Measurements from ENCODE around the gene DPP7. TPM values are rescaled to one million over a fixed set of nuclear protein-coding genes. Genes with fewer than 3 reads are reported as not detected.
"Not testable (repeated sequence)": the region's sequence is repeated elsewhere in the genome, so short reads cannot be mapped to it uniquely, and the experiment has no call there.

The DPP7 gene
- total RNA-seq, 4 donors from 2014 or later, result 123 to 144 (median 138) TPM

- TF ChIP-seq CTCF (IDR thresholded peaks at IDR 0.05) (no peak), POLR2A (IDR thresholded peaks at IDR 0.05) (no peak)
- 35 to 43% methylated on average over 25 to 37 of the region's 37 CpGs for WGBS, 2 donors
- H3K4me3 ChIP-seq (ENCODE audit: low read depth, poor library complexity, severe bottlenecking), result no peak overlapping the region
- intact Hi-C loops (cut with DNase I; ENCODE audit: low total_unique reads), result no loop called here
- DNase-seq (ENCODE audit: low spot score in 2 of 2), result no peak
These were observed 25.1 kb upstream of the DPP7 start for GRCh38 chr9:137139468-137140150.

- no peak for DNase-seq (ENCODE audit: low spot score in 2 of 2)
- TF ChIP-seq POLR2A (IDR thresholded peaks at IDR 0.05) (no peak), CTCF (IDR thresholded peaks at IDR 0.05) (no peak)
- 12 to 31% methylated on average over 12 to 57 of the region's 104 CpGs for WGBS, 2 donors
- intact Hi-C loops (cut with DNase I; ENCODE audit: low total_unique reads), result no loop called here
- H3K4me3 ChIP-seq (ENCODE audit: low read depth, poor library complexity, severe bottlenecking), result no peak within 1 kb of the TSS
These were observed 24.4 kb upstream of the DPP7 start, which contains the start of gene GRIN1 for GRCh38 chr9:137138722-137139467. TSS of gene GRIN1 (plus strand) at chr9:137139154. CDS start at chr9:137139487, 333 bp downstream.

- H3K4me3 ChIP-seq (ENCODE audit: low read depth, poor library complexity, severe bottlenecking), result no peak overlapping the region
- TF ChIP-seq POLR2A (IDR thresholded peaks at IDR 0.05), result no peak
- no peak for TF ChIP-seq CTCF (IDR thresholded peaks at IDR 0.05)
- WGBS, 2 donors, result 7 to 8% methylated on average over 18 to 24 of the region's 25 CpGs
- no peak for DNase-seq (ENCODE audit: low spot score in 2 of 2)
- intact Hi-C loops (cut with DNase I; ENCODE audit: low total_unique reads), result no loop called here
These were observed 23.7 kb upstream of the DPP7 start for GRCh38 chr9:137138058-137138721.

- TF ChIP-seq POLR2A (IDR thresholded peaks at IDR 0.05) (no peak), CTCF (IDR thresholded peaks at IDR 0.05) (no peak)
- DNase-seq (ENCODE audit: low spot score in 2 of 2), result no peak
- WGBS, 2 donors, result 64 to 71% methylated on average over 23 of the region's 23 CpGs
- no peak overlapping the region for H3K4me3 ChIP-seq (ENCODE audit: low read depth, poor library complexity, severe bottlenecking)
- intact Hi-C loops (cut with DNase I; ENCODE audit: low total_unique reads), result no loop called here
These were observed 22.5 kb upstream of the DPP7 start for GRCh38 chr9:137136881-137137607.

- no peak overlapping the region for H3K4me3 ChIP-seq (ENCODE audit: low read depth, poor library complexity, severe bottlenecking)
- WGBS, 2 donors, result 23 to 34% methylated on average over 12 to 18 of the region's 27 CpGs
- TF ChIP-seq POLR2A (IDR thresholded peaks at IDR 0.05) (no peak), CTCF (IDR thresholded peaks at IDR 0.05) (no peak)
- DNase-seq (ENCODE audit: low spot score in 2 of 2), result no peak
- intact Hi-C loops (cut with DNase I; ENCODE audit: low total_unique reads), result no loop called here
These were observed 21.8 kb upstream of the DPP7 start for GRCh38 chr9:137136261-137136880.

GRCh38 chr9:137135154-137135553 is 20.6 kb upstream of the DPP7 start:
- intact Hi-C loops (cut with DNase I; ENCODE audit: low total_unique reads); DNase-seq (ENCODE audit: low spot score in 2 of 2); H3K4me3 ChIP-seq (ENCODE audit: low read depth, poor library complexity, severe bottlenecking): not testable (repeated sequence)
- WGBS, 2 donors, result 78 to 84% methylated on average over 9 of the region's 9 CpGs

All from lower leg skin (tissue), 4 donors.